Upper lobe of left lung (tissue), 6 donors: ENCODE measurements around the gene PPP6R3. TPM values are rescaled to one million over a fixed set of nuclear protein-coding genes. Genes with fewer than 3 reads are reported as not detected.

Experiments used
- ATAC-seq, 2 donors: fragments of 200-7000 bp; cut with Tn5 transposase; one replicate each; pipeline ENCODE4 v1.9.1; 2022; ENCODE audit warnings: mild to moderate bottlenecking in 2 of 2, moderate library complexity in 2 of 2; ENCODE audit not compliant: low FRiP score in 2 of 2
- DNase-seq, 2 donors: peaks; one replicate each; pipeline ENCODE4 v3.0.0-alpha.2; 2019 to 2020
- H3K27ac ChIP-seq, 4 donors: fragments of 200-600 bp; sonication (generic); one replicate each; pipeline ENCODE4 v1.5.1; 2016 to 2019
- H3K27me3 ChIP-seq, 4 donors: fragments of 200-600 bp; sonication (generic); one replicate each; pipeline ENCODE4 v1.5.1; 2017 to 2019
- H3K36me3 ChIP-seq, 4 donors: fragments of 200-600 bp; sonication (generic); one replicate each; pipeline ENCODE4 v1.5.1; 2016 to 2019
- H3K4me1 ChIP-seq, 4 donors: fragments of 200-600 bp; sonication (generic); one replicate each; pipeline ENCODE4 v1.5.1; 2018 to 2019
- H3K4me3 ChIP-seq, 4 donors: fragments of 200-600 bp; sonication (generic); one replicate each; pipeline ENCODE4 v1.5.1; 2017 to 2019; ENCODE audit warnings: mild to moderate bottlenecking in 2 of 4, moderate library complexity in 1 of 4
- H3K9me3 ChIP-seq, 4 donors: fragments of 200-600 bp; sonication (generic); one replicate each; pipeline ENCODE4 v1.5.1; 2018 to 2019
- CTCF ChIP-seq, 6 experiments: fragments of 450-650 bp in 4 of 6; fragments of 200-600 bp in 2 of 6; sonication (generic) in 2 of 6; IDR thresholded peaks; one replicate each; pipeline ENCODE4 v1.5.1; 2016 to 2019; ENCODE audit warnings: antibody characterized with exemption in 6 of 6
- EP300 ChIP-seq, 4 donors: sonication (generic); formaldehyde crosslinking; IDR thresholded peaks; one replicate each; pipeline ENCODE4 v1.5.1; 2017; ENCODE audit warnings: antibody characterized with exemption in 4 of 4, control low read depth in 2 of 4
- POLR2A ChIP-seq, 4 donors: fragments of 450-650 bp; IDR thresholded peaks; one replicate each; pipeline ENCODE4 v1.5.1; 2016 to 2017; ENCODE audit warnings: antibody characterized with exemption in 4 of 4, mild to moderate bottlenecking in 2 of 4
- POLR2AphosphoS5 ChIP-seq, 2 donors: sonication (generic); formaldehyde crosslinking; IDR thresholded peaks; one replicate each; pipeline ENCODE4 v1.5.1; 2017; ENCODE audit warnings: antibody characterized with exemption in 2 of 2
- WGBS, 2 donors: methylation state at CpG; one replicate each; pipeline ENCODE4 v1.1.5; 2017 to 2018; 5-methylcytosine and 5-hydroxymethylcytosine counted together
- total RNA-seq, 6 donors: library from RNA; depleted of rRNA in 4 of 6; stranded (reverse); fragments of >200 nt in 4 of 6; gene quantifications; one replicate each; pipeline versions ENCODE4 v1.1.0 to v1.2.1, GENCODE V29; 2016 to 2021
- donor health status: DM: no; HTN: no; CAD: no; lungs with moderate emphysema.
- donor health status: DM: no; HTN: yes; CAD: no; lungs with severe emphysema.

PPP6R3 gene
- total RNA-seq, 6 donors from 2014 or later: 75.7 to 195 (median 114) TPM

- Histone ChIP-seq H3K4me1 (peaks cover 8 to 31% (median 18%) of the 10 kb centered on the region in 4 donors), H3K27ac (no peak overlapping the region), H3K4me3 (no peak overlapping the region), H3K36me3 (peaks cover 9 to 73% (median 28%) of the 10 kb centered on the region in 4 donors), H3K27me3 (no peaks in the 10 kb centered on the region), H3K9me3 (no peaks in the 10 kb centered on the region)
- TF ChIP-seq CTCF (IDR thresholded peaks at IDR 0.05): no peak
- no peak for TF ChIP-seq POLR2A (IDR thresholded peaks at IDR 0.05)
- no peak for TF ChIP-seq POLR2AphosphoS5 (IDR thresholded peaks at IDR 0.05)
- TF ChIP-seq EP300 (IDR thresholded peaks at IDR 0.05): no peak
- 77 to 83% methylated on average over 8 of the region's 8 CpGs for WGBS, 2 donors
- ATAC-seq (no peak), DNase-seq (no peak)
Measured at GRCh38 chr11:68582416-68583040, 122.0 kb downstream of the PPP6R3 start.

- no peaks in the 10 kb centered on the region for H3K27me3 ChIP-seq
- H3K27ac ChIP-seq: no peak overlapping the region
- TF ChIP-seq POLR2A (IDR thresholded peaks at IDR 0.05) (no peak), POLR2AphosphoS5 (IDR thresholded peaks at IDR 0.05) (no peak), EP300 (IDR thresholded peaks at IDR 0.05) (no peak), CTCF (IDR thresholded peaks at IDR 0.05) (no peak)
- DNase-seq (no peak), ATAC-seq (no peak)
- peaks cover 9 to 73% (median 30%) of the 10 kb centered on the region in 4 donors for H3K36me3 ChIP-seq
- no peaks in the 10 kb centered on the region for H3K9me3 ChIP-seq
- peaks cover 8 to 31% (median 18%) of the 10 kb centered on the region in 4 donors for H3K4me1 ChIP-seq
- no peak overlapping the region for H3K4me3 ChIP-seq
- 78 to 90% methylated on average over 2 of the region's 2 CpGs for WGBS, 2 donors
Measured at GRCh38 chr11:68583041-68583446, 122.5 kb downstream of the PPP6R3 start.

GRCh38 chr11:68584097-68584496 lies 123.5 kb downstream of the PPP6R3 start:
- ATAC-seq: peak; percentile 63 to 68
- no peak overlapping the region for H3K27ac ChIP-seq
- H3K4me1 ChIP-seq: peaks cover 8 to 31% (median 18%) of the 10 kb centered on the region in 4 donors
- 70 to 75% methylated on average over 6 of the region's 6 CpGs for whole genome bisulfite sequencing, 2 donors
- TF ChIP-seq POLR2AphosphoS5 (IDR thresholded peaks at IDR 0.05) (no peak), CTCF (IDR thresholded peaks at IDR 0.05) (peak in 5 of 6 experiments; percentile 27 to 50 (median 38))
- H3K27me3 ChIP-seq: no peaks in the 10 kb centered on the region
- no peak overlapping the region for H3K4me3 ChIP-seq
- DNase-seq: peak; percentile 41 to 69
- peaks cover 4 to 73% (median 29%) of the 10 kb centered on the region in 4 donors for H3K36me3 ChIP-seq
- H3K9me3 ChIP-seq: no peaks in the 10 kb centered on the region

GRCh38 chr11:68584991-68585524 lies 124.5 kb downstream of the PPP6R3 start:
- Histone ChIP-seq H3K4me3 (no peak overlapping the region), H3K36me3 (peaks cover 4 to 73% (median 27%) of the 10 kb centered on the region in 4 donors), H3K4me1 (peaks cover 8 to 31% (median 18%) of the 10 kb centered on the region in 4 donors), H3K27me3 (no peaks in the 10 kb centered on the region), H3K9me3 (no peaks in the 10 kb centered on the region), H3K27ac (no peak overlapping the region)
- 75 to 77% methylated on average over 6 of the region's 6 CpGs for WGBS, 2 donors
- ATAC-seq (no peak), DNase-seq (no peak)
- TF ChIP-seq CTCF (IDR thresholded peaks at IDR 0.05) (no peak), POLR2AphosphoS5 (IDR thresholded peaks at IDR 0.05) (no peak), POLR2A (IDR thresholded peaks at IDR 0.05) (no peak), EP300 (IDR thresholded peaks at IDR 0.05) (no peak)
